Endothelial cell of umbilical vein (primary cell): Measurements from ENCODE around the gene STRBP.

Experiments used
- EZH2 ChIP-seq: IDR thresholded peaks from 2 replicates; pipeline ENCODE4 v1.6.1; 2012; ENCODE audit warnings: borderline replicate concordance, low read depth, mild to moderate bottlenecking, moderate library complexity, low read length, inconsistent platforms; ENCODE audit not compliant: severe bottlenecking
- GATA2 ChIP-seq: IDR thresholded peaks from 2 replicates; pipeline ENCODE4 v1.7.0; 2011; ENCODE audit warnings: low read depth, mild to moderate bottlenecking, moderate library complexity, mixed read lengths, low read length; ENCODE audit not compliant: insufficient read length, insufficient read depth
- MYC ChIP-seq: IDR thresholded peaks from one replicate; pipeline ENCODE4 v1.6.1; 2011; ENCODE audit warnings: mild to moderate bottlenecking, low read depth, low read length
- POLR2A ChIP-seq: IDR thresholded peaks from 2 replicates; pipeline ENCODE4 v1.6.1; 2012; ENCODE audit warnings: low read depth, mild to moderate bottlenecking, control low read depth, low read length
- POLR2AphosphoS5 ChIP-seq: IDR thresholded peaks from 2 replicates; pipeline ENCODE4 v1.6.1; 2012; ENCODE audit warnings: low read depth, mild to moderate bottlenecking, control low read depth, low read length, moderate library complexity; ENCODE audit not compliant: insufficient read depth
- TF ChIP-seq, protein P1 (sequence below), 2 donors: IDR thresholded peaks; 1 replicate in 1 of 2; 2 replicates in 1 of 2; pipeline ENCODE4 v1.5.1; 2011; ENCODE audit warnings: low read length in 2 of 2, mild to moderate bottlenecking in 2 of 2, moderate library complexity in 2 of 2, control low read depth in 1 of 2, inconsistent platforms in 1 of 2, low read depth in 1 of 2; ENCODE audit not compliant: insufficient read depth in 1 of 2; ENCODE audit errors: extremely low read depth in 1 of 2
- TF ChIP-seq, protein P2 (sequence below): IDR thresholded peaks from 2 replicates; pipeline ENCODE4 v1.6.1; 2011; ENCODE audit not compliant: insufficient read depth, insufficient read length

DNA sequence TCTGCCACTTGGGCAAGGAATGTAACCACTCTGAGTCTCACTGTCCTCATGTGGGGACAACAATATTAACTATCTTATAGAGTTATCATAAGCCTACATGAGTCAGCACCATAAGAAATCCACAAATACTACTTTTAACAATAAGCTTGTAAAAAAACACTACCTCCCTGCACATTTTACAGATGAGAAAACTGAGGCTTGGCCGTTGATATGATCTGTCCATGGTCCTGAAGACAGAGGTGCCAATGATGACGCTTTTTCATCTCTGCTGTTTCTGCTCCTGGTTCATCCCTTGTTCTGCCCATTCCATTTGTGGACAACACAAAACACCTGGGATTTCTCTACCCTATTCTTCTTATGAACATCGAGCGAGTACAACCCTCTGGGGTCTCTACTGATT, 23.4 kb upstream of the STRBP start:
- TF ChIP-seq, protein P1, sequence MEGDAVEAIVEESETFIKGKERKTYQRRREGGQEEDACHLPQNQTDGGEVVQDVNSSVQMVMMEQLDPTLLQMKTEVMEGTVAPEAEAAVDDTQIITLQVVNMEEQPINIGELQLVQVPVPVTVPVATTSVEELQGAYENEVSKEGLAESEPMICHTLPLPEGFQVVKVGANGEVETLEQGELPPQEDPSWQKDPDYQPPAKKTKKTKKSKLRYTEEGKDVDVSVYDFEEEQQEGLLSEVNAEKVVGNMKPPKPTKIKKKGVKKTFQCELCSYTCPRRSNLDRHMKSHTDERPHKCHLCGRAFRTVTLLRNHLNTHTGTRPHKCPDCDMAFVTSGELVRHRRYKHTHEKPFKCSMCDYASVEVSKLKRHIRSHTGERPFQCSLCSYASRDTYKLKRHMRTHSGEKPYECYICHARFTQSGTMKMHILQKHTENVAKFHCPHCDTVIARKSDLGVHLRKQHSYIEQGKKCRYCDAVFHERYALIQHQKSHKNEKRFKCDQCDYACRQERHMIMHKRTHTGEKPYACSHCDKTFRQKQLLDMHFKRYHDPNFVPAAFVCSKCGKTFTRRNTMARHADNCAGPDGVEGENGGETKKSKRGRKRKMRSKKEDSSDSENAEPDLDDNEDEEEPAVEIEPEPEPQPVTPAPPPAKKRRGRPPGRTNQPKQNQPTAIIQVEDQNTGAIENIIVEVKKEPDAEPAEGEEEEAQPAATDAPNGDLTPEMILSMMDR (IDR thresholded peaks at IDR 0.05; ENCODE audit: extremely low read depth in 1 of 2, insufficient read depth in 1 of 2, low read depth in 1 of 2, low read length in 2 of 2) = no peak
- TF ChIP-seq EZH2 (no peak), MYC (no peak), POLR2A (no peak), POLR2AphosphoS5 (no peak), GATA2 (no peak)
- TF ChIP-seq, protein P2, sequence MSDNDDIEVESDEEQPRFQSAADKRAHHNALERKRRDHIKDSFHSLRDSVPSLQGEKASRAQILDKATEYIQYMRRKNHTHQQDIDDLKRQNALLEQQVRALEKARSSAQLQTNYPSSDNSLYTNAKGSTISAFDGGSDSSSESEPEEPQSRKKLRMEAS = no peak
